Psoas muscle (tissue), 8 donors: ENCODE measurements around the gene MTM1. TPM values are rescaled to one million over a fixed set of nuclear protein-coding genes. Genes with fewer than 3 reads are reported as not detected.

Experiments used
- ATAC-seq, 4 donors: fragments of 200-7000 bp; cut with Tn5 transposase; one replicate each; pipeline ENCODE4 v1.9.1; 2020; ENCODE audit warnings: moderate library complexity in 3 of 4, mild to moderate bottlenecking in 2 of 4
- DNase-seq, 2 donors: peaks; one replicate each; pipeline ENCODE4 v3.0.0-alpha.2; 2020
- H3K27ac ChIP-seq: fragments of 200-600 bp; one replicate; pipeline ENCODE4 v1.8.0; 2022
- H3K27me3 ChIP-seq, 3 donors: fragments of 200-600 bp in 1 of 3; one replicate each; pipeline versions ENCODE4 v1.6.1 to v1.8.0; 2013 to 2022; ENCODE audit warnings: low read length in 2 of 3, mild to moderate bottlenecking in 2 of 3, moderate library complexity in 1 of 3; ENCODE audit not compliant: insufficient read depth in 3 of 3
- H3K36me3 ChIP-seq, 2 donors: fragments of 200-600 bp in 1 of 2; one replicate each; pipeline versions ENCODE4 v1.6.1 to v1.8.0; 2013 to 2022; ENCODE audit warnings: low read depth in 1 of 2, mild to moderate bottlenecking in 1 of 2, moderate library complexity in 1 of 2; ENCODE audit not compliant: insufficient read depth in 1 of 2
- H3K4me1 ChIP-seq: fragments of 200-600 bp; one replicate; pipeline ENCODE4 v1.8.0; 2022
- H3K4me3 ChIP-seq: fragments of 200-600 bp; one replicate; pipeline ENCODE4 v1.8.0; 2022; ENCODE audit warnings: mild to moderate bottlenecking
- H3K9me3 ChIP-seq: fragments of 200-600 bp; one replicate; pipeline ENCODE4 v1.8.0; 2022
- CTCF ChIP-seq: fragments of 200-600 bp; IDR thresholded peaks from one replicate; pipeline ENCODE4 v1.8.0; 2022; ENCODE audit warnings: antibody characterized with exemption
- WGBS, 3 donors: extraction: QIAGEN DNeasy Blood & Tissue Kit; methylation state at CpG; one replicate each; pipeline versions ENCODE4 v1.1.6 to v1.1.7; 2013; 5-methylcytosine and 5-hydroxymethylcytosine counted together
- intact Hi-C, 2 donors: fragments of 100-400 bp; cut with DNase I; formaldehyde crosslinking; loops; one replicate each; pipeline versions ENCODE4 v1.11.0 to v1.14.2; 2022
- polyA plus RNA-seq, 3 donors: library from polyadenylated mRNA; stranded (reverse); fragments of 200-250 nt; gene quantifications; one replicate each; pipeline ENCODE4 v1.2.3, GENCODE V29; 2013
- total RNA-seq, 4 donors: library from RNA; stranded (reverse); fragmentation: NEBNext Ultra II Directional in 2 of 4; extraction: Animal tissue kit (Norgen Biotek cat#: 25700) in 2 of 4; gene quantifications; one replicate each; pipeline versions ENCODE4 v1.2.1 to v1.2.4, GENCODE V29; 2021 to 2023
- donor health status: healthy with polysubstance abuse.
- donor health status: DM: no; HTN: no; CAD: no; lungs with moderate emphysema.
- donor health status: Bipolar disorder and iron deficiency.
- donor health status: healthy.
- donor health status: DM: yes; HTN: yes; CAD: no.
- donor health status: DM: no; HTN: no; CAD: no.
- donor health status: DM: no; HTN: no; CAD: no.
- donor health status: DM: yes; HTN: yes; CAD: no.

MTM1 gene
- total and polyA plus RNA-seq, 7 donors, result 4.9 to 17.4 (median 15.0) TPM

- H3K27ac ChIP-seq, result no peak overlapping the region
- ATAC-seq, result no peak
- H3K4me3 ChIP-seq, result no peak overlapping the region
- H3K4me1 ChIP-seq, result no peaks in the 10 kb centered on the region
- H3K9me3 ChIP-seq, result peaks cover 3% of the 10 kb centered on the region
- no peaks in the 10 kb centered on the region for H3K27me3 ChIP-seq
- TF ChIP-seq CTCF, result no peak
- WGBS, 3 donors, result 88 to 94% (median 92%) methylated on average over 2 of the region's 2 CpGs
- H3K36me3 ChIP-seq, result peaks cover 0 to 25% of the 10 kb centered on the region in 2 donors
- DNase-seq, result no peak
- intact Hi-C loops, result no loop called here
These were observed 94.7 kb downstream of the MTM1 start for GRCh38 chrX:150663073-150663472.

- no peak for ATAC-seq
- no peak overlapping the region for H3K27ac ChIP-seq
These were observed 95.9 kb downstream of the MTM1 start for GRCh38 chrX:150664290-150664689.

GRCh38 chrX:150676221-150676620, 107.8 kb downstream of the MTM1 start:
- no peak for DNase-seq
- WGBS, 3 donors, result 50 to 73% (median 64%) methylated on average over 2 of the region's 2 CpGs
- ATAC-seq, result no peak
- Histone ChIP-seq H3K9me3 (no peaks in the 10 kb centered on the region), H3K27me3 (no peaks in the 10 kb centered on the region), H3K4me3 (no peak overlapping the region), H3K4me1 (no peaks in the 10 kb centered on the region), H3K27ac (no peak overlapping the region), H3K36me3 (peaks cover 0 to 6% of the 10 kb centered on the region in 2 donors)
- intact Hi-C loops, result no loop called here
- TF ChIP-seq CTCF, result no peak

More at GRCh38 chrX:150664290-150664689, 95.9 kb downstream of the MTM1 start:
- H3K4me3 ChIP-seq, result no peak overlapping the region
- TF ChIP-seq CTCF, result no peak
- peak in 1 of 2 donors; percentile 23 for DNase-seq
- no peaks in the 10 kb centered on the region for H3K4me1 ChIP-seq
- peaks cover 3% of the 10 kb centered on the region for H3K9me3 ChIP-seq
- no peaks in the 10 kb centered on the region for H3K27me3 ChIP-seq
- intact Hi-C loops, result no loop called here
- 17 to 30% (median 29%) methylated on average over 2 of the region's 2 CpGs for WGBS, 3 donors
- H3K36me3 ChIP-seq, result peaks cover 0 to 19% of the 10 kb centered on the region in 2 donors

GRCh38 chrX:150680974-150681373, 112.6 kb downstream of the MTM1 start:
- no peaks in the 10 kb centered on the region for H3K9me3 ChIP-seq
- peak in 1 of 4 donors; percentile 34 for ATAC-seq
- H3K36me3 ChIP-seq, result no peaks in the 10 kb centered on the region
- no peak overlapping the region for H3K27ac ChIP-seq
- H3K27me3 ChIP-seq, result no peaks in the 10 kb centered on the region
- no peak for TF ChIP-seq CTCF
- H3K4me1 ChIP-seq, result no peaks in the 10 kb centered on the region
- no peak overlapping the region for H3K4me3 ChIP-seq
- DNase-seq, result no peak
- WGBS, 3 donors, result 45 to 54% (median 48%) methylated on average over 7 of the region's 7 CpGs
- intact Hi-C loops, result loop anchor here in 1 of 2 donors (5.0 to 10.0 kb wide), 2 partner anchors 36 to 726 kb away; no protein-coding TSS in a partner anchor

- no peak for DNase-seq
- WGBS, 3 donors, result 67 to 100% (median 72%) methylated on average over 3 of the region's 3 CpGs
- intact Hi-C loops, result loop anchor here in 1 of 2 donors (5.0 to 10.0 kb wide), 2 partner anchors 34 to 728 kb away; no protein-coding TSS in a partner anchor
- ATAC-seq, result no peak
- Histone ChIP-seq H3K36me3 (no peaks in the 10 kb centered on the region), H3K27ac (no peak overlapping the region), H3K4me1 (no peaks in the 10 kb centered on the region), H3K4me3 (no peak overlapping the region), H3K9me3 (no peaks in the 10 kb centered on the region), H3K27me3 (no peaks in the 10 kb centered on the region)
- TF ChIP-seq CTCF, result no peak
These were observed 114.7 kb downstream of the MTM1 start for GRCh38 chrX:150683112-150683511.
